Endothelial cell of umbilical vein (primary cell): ENCODE data around the gene STOX1.

Experiments used
- EZH2 ChIP-seq: IDR thresholded peaks from 2 replicates; pipeline ENCODE4 v1.6.1; 2012; ENCODE audit warnings: borderline replicate concordance, low read depth, mild to moderate bottlenecking, moderate library complexity, low read length, inconsistent platforms; ENCODE audit not compliant: severe bottlenecking
- MYC ChIP-seq: IDR thresholded peaks from one replicate; pipeline ENCODE4 v1.6.1; 2011; ENCODE audit warnings: mild to moderate bottlenecking, low read depth, low read length
- POLR2A ChIP-seq: IDR thresholded peaks from 2 replicates; pipeline ENCODE4 v1.6.1; 2012; ENCODE audit warnings: low read depth, mild to moderate bottlenecking, control low read depth, low read length
- POLR2AphosphoS5 ChIP-seq: IDR thresholded peaks from 2 replicates; pipeline ENCODE4 v1.6.1; 2012; ENCODE audit warnings: low read depth, mild to moderate bottlenecking, control low read depth, low read length, moderate library complexity; ENCODE audit not compliant: insufficient read depth
- TF ChIP-seq, protein P1 (sequence below), 2 donors: IDR thresholded peaks; 1 replicate in 1 of 2; 2 replicates in 1 of 2; pipeline ENCODE4 v1.5.1; 2011; ENCODE audit warnings: low read length in 2 of 2, mild to moderate bottlenecking in 2 of 2, moderate library complexity in 2 of 2, control low read depth in 1 of 2, inconsistent platforms in 1 of 2, low read depth in 1 of 2; ENCODE audit not compliant: insufficient read depth in 1 of 2; ENCODE audit errors: extremely low read depth in 1 of 2
- TF ChIP-seq, protein P2 (sequence below): IDR thresholded peaks from 2 replicates; pipeline ENCODE4 v1.6.1; 2011; ENCODE audit not compliant: insufficient read depth, insufficient read length

DNA sequence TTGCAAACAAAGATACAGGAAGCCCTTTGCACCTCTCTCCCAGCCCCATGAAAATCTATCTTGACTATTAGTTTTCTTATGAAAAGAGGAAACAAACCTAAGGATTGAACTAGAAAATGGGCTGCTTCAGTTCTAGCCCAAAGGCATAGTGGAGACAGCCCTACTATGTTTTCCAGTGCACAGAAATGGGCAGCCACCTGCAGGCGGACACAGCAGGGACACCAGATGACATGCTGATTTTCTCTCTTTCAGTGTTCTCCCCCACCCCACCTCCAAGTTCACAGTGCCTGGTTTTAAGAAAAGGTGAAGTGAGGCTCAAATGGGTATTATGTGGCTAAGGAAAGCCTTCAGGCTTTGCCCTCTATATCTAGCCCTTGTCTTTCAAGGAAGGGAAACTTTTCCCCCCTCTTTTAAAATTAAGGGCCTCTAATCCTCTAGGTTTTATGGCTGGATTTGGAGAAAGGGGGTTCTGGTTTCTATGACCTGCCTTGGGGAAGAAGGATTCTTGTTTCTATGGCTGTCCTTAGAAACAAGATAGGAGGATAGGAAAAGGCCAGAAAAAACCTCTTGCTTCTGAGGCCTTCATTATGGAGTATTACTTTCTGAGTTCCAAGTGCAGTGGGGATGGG lies 50.3 kb downstream of the STOX1 start:
- no peak for TF ChIP-seq POLR2A
- TF ChIP-seq MYC, result no peak
- no peak for TF ChIP-seq EZH2
- TF ChIP-seq, protein P1, sequence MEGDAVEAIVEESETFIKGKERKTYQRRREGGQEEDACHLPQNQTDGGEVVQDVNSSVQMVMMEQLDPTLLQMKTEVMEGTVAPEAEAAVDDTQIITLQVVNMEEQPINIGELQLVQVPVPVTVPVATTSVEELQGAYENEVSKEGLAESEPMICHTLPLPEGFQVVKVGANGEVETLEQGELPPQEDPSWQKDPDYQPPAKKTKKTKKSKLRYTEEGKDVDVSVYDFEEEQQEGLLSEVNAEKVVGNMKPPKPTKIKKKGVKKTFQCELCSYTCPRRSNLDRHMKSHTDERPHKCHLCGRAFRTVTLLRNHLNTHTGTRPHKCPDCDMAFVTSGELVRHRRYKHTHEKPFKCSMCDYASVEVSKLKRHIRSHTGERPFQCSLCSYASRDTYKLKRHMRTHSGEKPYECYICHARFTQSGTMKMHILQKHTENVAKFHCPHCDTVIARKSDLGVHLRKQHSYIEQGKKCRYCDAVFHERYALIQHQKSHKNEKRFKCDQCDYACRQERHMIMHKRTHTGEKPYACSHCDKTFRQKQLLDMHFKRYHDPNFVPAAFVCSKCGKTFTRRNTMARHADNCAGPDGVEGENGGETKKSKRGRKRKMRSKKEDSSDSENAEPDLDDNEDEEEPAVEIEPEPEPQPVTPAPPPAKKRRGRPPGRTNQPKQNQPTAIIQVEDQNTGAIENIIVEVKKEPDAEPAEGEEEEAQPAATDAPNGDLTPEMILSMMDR (IDR thresholded peaks at IDR 0.05; ENCODE audit: extremely low read depth in 1 of 2, insufficient read depth in 1 of 2, low read depth in 1 of 2, low read length in 2 of 2), result no peak
- TF ChIP-seq, protein P2, sequence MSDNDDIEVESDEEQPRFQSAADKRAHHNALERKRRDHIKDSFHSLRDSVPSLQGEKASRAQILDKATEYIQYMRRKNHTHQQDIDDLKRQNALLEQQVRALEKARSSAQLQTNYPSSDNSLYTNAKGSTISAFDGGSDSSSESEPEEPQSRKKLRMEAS, result no peak
- no peak for TF ChIP-seq POLR2AphosphoS5
